Measurements from ENCODE around the gene CDK6. TPM values are rescaled to one million over a fixed set of nuclear protein-coding genes. Genes with fewer than 3 reads are reported as not detected.

CDK6 gene
- total and polyA plus RNA-seq, 2 of the 8 experiments (the other 6 are each of a cell fraction or from before 2014, with no cell fraction given): 5.9 to 18.9 TPM

- no peak overlapping the region for H2BK5ac ChIP-seq (ENCODE audit: low read depth, low read length)
- H3K4ac ChIP-seq (replicated peaks; ENCODE audit: insufficient read length, low read depth, low read length): no peak overlapping the region
- WGBS, 2 experiments (ENCODE audit: extremely low coverage in 1 of 2, insufficient coverage in 1 of 2, insufficient read length in 1 of 2, insufficient replicate concordance in 2 of 2, low coverage in 1 of 2, low lambda C conversion rate in 2 of 2, missing lambda C conversion rate in 1 of 2): 89% methylated on average over 1 of the region's 1 CpG; no CpG with 5 or more reads in 1 of the 2 experiments
- H2BK120ac ChIP-seq (replicated peaks; ENCODE audit: low read depth, low read length): no peak overlapping the region
- no peak overlapping the region for H3K23ac ChIP-seq (ENCODE audit: insufficient read length)
- no peak overlapping the region for H4K5ac ChIP-seq (ENCODE audit: insufficient read length, low read depth, low read length)
- DNase-seq (ENCODE audit: low read depth in 1 of 2, low spot score in 2 of 2) (no peak), FAIRE-seq (no peak)
- H3K18ac ChIP-seq (ENCODE audit: extremely low read depth, low read length): no peak overlapping the region
- no peak overlapping the region for H4K91ac ChIP-seq (replicated peaks; ENCODE audit: insufficient read length, low read length)
- no peak overlapping the region for H4K8ac ChIP-seq (ENCODE audit: extremely low read depth, insufficient read depth, low read length)
- no peaks in the 10 kb centered on the region for H3K23me2 ChIP-seq (ENCODE audit: low read depth, low read length)
- H3K9me3 ChIP-seq (ENCODE audit: insufficient read depth in 2 of 2, low read depth in 1 of 2, low read length in 1 of 2): no peaks in the 10 kb centered on the region
- ChIA-PET CTCF (ENCODE audit: partially characterized antibody) (interaction anchor here (1.1 to 1.3 kb wide), 3 partner anchors 21 to 59 kb away, joined by 3 to 4 read pairs (median 4); no protein-coding TSS in a partner anchor), POLR2A (ENCODE audit: partially characterized antibody) (no interaction called here)
- no peak overlapping the region for H3K4me3 ChIP-seq (ENCODE audit: extremely low read depth in 1 of 4, insufficient read depth in 2 of 4, low read depth in 3 of 4, low read length in 4 of 4)
- H2BK15ac ChIP-seq (ENCODE audit: low read length): no peak overlapping the region
- H3K4me2 ChIP-seq (ENCODE audit: insufficient read depth in 1 of 2, low read depth in 2 of 2, low read length in 2 of 2): no peak overlapping the region
- H4K20me1 ChIP-seq (replicated peaks in 1 of 2; ENCODE audit: control insufficient read depth in 1 of 2, insufficient read depth in 2 of 2, low read length in 2 of 2): no peaks in the 10 kb centered on the region
- H2BK12ac ChIP-seq (ENCODE audit: low read depth, low read length): no peak overlapping the region
- H3K27ac ChIP-seq (ENCODE audit: low read depth, low read length): no peak overlapping the region
- H3K4me1 ChIP-seq (replicated peaks in 1 of 4; ENCODE audit: control insufficient read depth in 3 of 4, insufficient read depth in 4 of 4, low read length in 3 of 4): peaks cover 0 to 10% (median 5%) of the 10 kb centered on the region in 4 experiments; a peak in 4 of 7 replicates
- H3K36me3 ChIP-seq (ENCODE audit: control insufficient read depth in 2 of 4, insufficient read depth in 4 of 4, low read length in 3 of 4): peaks cover 0 to 7% (median 4%) of the 10 kb centered on the region in 4 experiments; a peak in 3 of 8 replicates
- H3K56ac ChIP-seq (replicated peaks; ENCODE audit: insufficient read length, low read depth, low read length): no peak overlapping the region
- H3K27me3 ChIP-seq (replicated peaks in 1 of 4; ENCODE audit: control insufficient read depth in 3 of 4, extremely low read depth in 1 of 4, insufficient read depth in 3 of 4, low read length in 3 of 4): peaks cover 0 to 5% (median 0%) of the 10 kb centered on the region in 4 experiments; a peak in 1 of 7 replicates
- no peak overlapping the region for H2AFZ ChIP-seq (ENCODE audit: low read length)
- no peak overlapping the region for H3K9ac ChIP-seq (replicated peaks in 1 of 4; ENCODE audit: extremely low read depth in 1 of 4, low read depth in 3 of 4, low read length in 3 of 4)
- H3K79me2 ChIP-seq (ENCODE audit: control insufficient read depth in 1 of 2, insufficient read depth in 2 of 2, low read length in 2 of 2): no peaks in the 10 kb centered on the region
- no peak overlapping the region for H2BK20ac ChIP-seq (ENCODE audit: low read length)
- no peak overlapping the region for H3K14ac ChIP-seq (ENCODE audit: insufficient read length)
- H2AK5ac ChIP-seq (ENCODE audit: low read depth, low read length): no peak overlapping the region
- H3K79me1 ChIP-seq (ENCODE audit: low read depth, low read length): no peaks in the 10 kb centered on the region; the same call in 1 of the 2 replicates
- TF ChIP-seq GTF2F1 (IDR thresholded peaks at IDR 0.05; ENCODE audit: borderline replicate concordance, low read depth, low read length): no peak
- TF ChIP-seq NANOG (IDR thresholded peaks at IDR 0.05; ENCODE audit: insufficient read depth, low read depth, low read length, poor library complexity, severe bottlenecking): no peak
- no peak for TF ChIP-seq GABPA (IDR thresholded peaks at IDR 0.05; ENCODE audit: borderline replicate concordance, insufficient read depth, low read length)
- no peak for TF ChIP-seq HDAC2 (IDR thresholded peaks at IDR 0.05; ENCODE audit: borderline replicate concordance in 1 of 2, low read depth in 2 of 2, low read length in 2 of 2)
- TF ChIP-seq RAD21 (IDR thresholded peaks at IDR 0.05 in 1 of 2, conservative IDR thresholded peaks at IDR 0.05 in 1 of 2; ENCODE audit: low read depth in 2 of 2, low read length in 2 of 2): no peak
- no peak for TF ChIP-seq SAP30 (IDR thresholded peaks at IDR 0.05; ENCODE audit: insufficient read depth, insufficient replicate concordance, low read length)
- no peak for TF ChIP-seq SIRT6 (IDR thresholded peaks at IDR 0.05; ENCODE audit: low read length)
- no peak for TF ChIP-seq PHF8 (conservative IDR thresholded peaks at IDR 0.05; ENCODE audit: low read depth, low read length)
- no peak for TF ChIP-seq POU5F1 (IDR thresholded peaks at IDR 0.05; ENCODE audit: low read depth, low read length)
- no peak for TF ChIP-seq SRF (IDR thresholded peaks at IDR 0.05; ENCODE audit: low read depth, low read length)
- no peak for TF ChIP-seq FOSL1 (IDR thresholded peaks at IDR 0.05; ENCODE audit: insufficient read depth, low read depth, low read length)
- TF ChIP-seq POLR2AphosphoS5 (IDR thresholded peaks at IDR 0.05; ENCODE audit: low read depth, low read length): no peak
- TF ChIP-seq BCL11A (IDR thresholded peaks at IDR 0.05; ENCODE audit: low read depth in 2 of 2, low read length in 2 of 2): no peak
Measured at GRCh38 chr7:92722541-92722940, 113.8 kb downstream of the CDK6 start.

Data from H1 (cell line).